Activated CD4-positive, alpha-beta T cell treated with anti-CD3 and anti-CD28 coated beads, Interleukin-2, amount 50 U/mL, for 16 hours (primary cell): ENCODE results near the gene ZNF99.
"Not testable (repeated sequence)": the region's sequence is repeated elsewhere in the genome, so short reads cannot be mapped to it uniquely, and the experiment has no call there.

Experiments used
- DNase-seq: peaks from one replicate; pipeline ENCODE4 v3.0.0-alpha.2; 2020

The ZNF99 gene

DNA sequence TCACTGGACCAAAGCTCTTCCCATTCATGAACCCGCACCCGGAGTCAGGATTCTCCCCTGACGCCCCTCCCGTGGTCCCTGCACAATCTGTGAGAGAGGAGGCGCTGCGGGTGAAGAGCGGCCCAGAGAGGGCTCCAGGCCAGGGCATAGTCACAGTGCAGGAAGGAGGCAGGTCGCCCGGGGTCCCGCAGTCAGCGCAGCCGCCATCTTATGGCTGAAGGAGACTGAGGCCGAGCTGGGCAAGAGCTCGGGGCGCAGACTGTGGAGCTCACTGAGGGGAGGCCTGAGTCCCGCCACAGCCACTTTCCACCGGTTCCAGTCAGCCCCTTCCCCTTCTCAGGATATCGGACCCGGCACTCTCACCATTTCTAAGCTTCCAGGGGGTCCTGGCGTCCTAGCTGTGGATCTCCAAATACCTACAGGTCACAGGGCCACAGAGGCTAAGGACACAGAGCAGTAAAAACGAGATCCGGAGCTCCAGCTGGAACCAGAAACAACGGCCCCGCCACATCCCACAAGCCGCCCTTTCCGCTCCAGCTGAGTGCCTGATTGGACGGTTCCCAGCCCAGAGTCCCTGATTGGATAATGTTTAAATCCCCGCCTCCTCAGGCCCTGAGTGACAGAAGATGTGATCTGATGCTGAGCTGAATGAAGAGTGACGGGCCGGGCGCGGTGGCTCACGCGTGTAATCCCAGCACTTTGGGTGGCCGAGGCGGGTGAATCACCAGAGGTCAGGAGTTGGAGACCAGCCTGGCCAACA is at the start of gene ZNF99:
ZNF99 (minus strand) TSS at position 501 of the 760 bp plus-strand sequence; CDS start at position 366, 135 bp downstream.
- DNase-seq: no peak

DNA sequence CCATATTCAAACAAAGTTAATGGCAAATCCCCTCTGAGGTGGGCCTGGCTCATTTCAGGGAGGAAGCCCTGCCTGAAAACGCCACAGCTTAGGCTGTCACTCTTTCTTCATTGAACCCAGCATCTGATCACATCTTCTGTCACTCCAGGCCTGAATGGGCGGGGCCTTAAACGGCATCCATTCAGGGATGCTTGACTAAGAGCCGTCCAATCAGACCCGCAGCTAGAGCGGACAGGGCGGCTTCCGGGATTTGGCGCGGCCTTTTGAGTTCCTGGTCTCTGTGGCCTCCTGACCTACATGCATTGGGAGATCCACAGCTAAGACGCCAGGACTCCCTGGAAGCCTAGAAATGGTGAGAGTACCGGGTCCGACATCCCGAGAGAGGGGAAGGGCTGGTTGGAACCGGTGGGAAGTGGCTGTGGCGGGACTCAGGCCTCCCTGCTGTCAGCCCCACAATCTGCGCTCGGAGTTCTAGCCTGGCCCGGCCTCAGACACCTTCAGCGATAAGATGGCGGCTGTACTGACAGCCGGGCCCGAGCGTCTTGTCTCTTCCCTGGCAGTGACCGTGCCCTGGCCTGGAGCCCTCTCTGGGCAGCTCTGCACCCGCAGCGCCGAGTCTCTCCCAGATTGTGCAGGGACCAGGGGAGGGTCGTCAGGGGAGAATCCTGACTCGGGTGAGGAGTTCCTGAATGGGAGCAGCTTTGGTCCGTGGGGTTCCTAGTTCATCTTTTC is 48.2 kb upstream of the ZNF99 start, which contains the start of gene ZNF723:
ZNF723 (plus strand) TSS at position 261 of the 732 bp plus-strand sequence; CDS start at position 350, 89 bp downstream.
- no peak for DNase-seq

DNA sequence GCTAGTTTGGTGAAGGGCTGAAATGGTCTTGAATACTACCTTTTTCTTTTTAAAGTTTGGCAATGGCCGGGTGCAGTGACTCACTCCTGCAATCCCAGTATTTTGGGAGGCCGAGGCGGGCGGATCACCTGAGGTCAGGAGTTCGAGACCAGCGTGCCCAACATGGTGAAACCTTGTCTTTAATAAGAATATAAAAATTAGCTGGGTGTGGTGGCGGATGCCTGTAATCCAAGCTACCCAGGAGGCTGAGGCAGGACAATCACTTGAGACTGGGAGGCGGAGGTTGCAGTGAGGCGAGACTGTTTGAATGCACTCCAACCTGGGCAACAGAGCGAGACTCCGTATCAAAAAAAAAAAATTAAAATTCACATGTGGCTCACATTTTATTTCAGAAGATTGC is 47.3 kb upstream of the ZNF99 start:
- DNase-seq: no peak

DNA sequence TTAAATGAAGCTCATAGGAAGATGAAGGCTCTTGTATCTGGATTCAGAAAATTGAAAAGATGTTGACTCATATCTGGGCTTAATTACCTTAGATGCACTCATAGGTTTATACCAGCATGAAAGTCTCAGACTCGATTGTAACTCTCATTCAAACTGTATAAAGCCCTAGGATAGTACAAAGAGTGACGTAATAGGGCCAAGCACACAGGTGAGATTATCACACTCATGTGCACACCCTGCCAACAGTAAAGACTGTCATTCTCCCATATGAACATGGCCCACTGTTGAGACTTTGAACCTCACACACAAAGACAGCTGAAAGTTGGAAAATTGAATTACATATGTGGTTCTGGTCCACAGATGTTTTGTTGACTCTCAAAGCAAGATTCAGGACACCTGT is 30.2 kb upstream of the ZNF99 start:
- no peak for DNase-seq

DNA sequence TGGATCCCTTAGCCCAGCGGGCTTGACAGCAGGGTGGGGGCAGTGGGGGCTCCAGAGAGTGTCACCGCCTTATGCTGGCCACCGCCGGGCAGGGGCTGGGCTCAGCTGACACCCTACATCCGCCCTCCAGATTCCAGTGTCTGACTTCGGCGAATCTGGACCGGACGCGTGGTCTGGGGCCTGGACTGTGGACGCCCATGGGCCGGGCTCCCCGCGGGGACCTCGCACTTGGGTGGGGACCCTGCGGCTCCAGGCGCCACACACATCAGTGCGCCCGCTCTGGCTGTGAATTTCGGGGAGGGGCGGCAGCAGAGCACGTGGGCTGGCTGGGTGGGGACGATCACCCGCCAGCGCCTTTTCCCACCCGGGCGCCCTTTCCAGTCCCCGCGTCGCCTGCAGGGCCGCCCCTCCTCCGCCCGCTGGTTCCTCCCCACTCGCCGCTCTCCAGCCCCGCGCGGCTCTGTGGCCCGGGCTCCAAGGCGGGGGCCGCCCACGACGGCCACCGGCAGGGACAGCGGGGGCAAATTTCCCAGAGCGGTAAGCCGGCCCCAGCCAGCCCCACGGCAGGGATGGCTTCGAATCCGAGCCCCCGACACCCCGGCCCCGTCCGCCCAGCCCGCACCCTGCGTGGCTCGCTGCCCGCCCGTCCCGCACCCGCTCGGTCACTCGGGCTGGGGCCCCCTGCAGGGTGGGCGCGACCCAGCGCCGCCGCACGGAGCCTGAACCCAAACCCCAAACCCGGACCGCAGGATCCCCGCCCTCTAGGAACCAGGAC is 23.3 kb upstream of the ZNF99 start:
- no peak for DNase-seq

DNA sequence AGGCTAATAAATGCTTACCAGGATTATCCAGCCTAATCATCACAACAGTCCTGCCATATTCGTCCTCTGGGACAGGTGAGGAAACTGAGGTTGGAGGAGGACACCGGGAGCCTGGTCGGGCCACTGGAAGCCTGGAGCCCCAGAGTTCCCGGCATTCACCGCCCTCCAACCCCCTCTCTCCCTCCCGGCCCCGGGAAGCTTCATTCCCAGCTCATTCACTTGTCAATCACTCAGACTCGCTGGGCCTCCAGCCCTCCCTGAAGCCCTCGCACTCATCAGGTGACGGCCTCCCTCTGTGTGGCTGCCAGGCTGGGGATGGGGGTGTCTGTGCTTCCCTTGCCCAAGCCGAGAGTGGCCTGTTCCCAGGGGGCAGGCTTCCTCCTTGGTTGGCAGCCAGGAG is 22.5 kb upstream of the ZNF99 start:
- DNase-seq: no peak

DNA sequence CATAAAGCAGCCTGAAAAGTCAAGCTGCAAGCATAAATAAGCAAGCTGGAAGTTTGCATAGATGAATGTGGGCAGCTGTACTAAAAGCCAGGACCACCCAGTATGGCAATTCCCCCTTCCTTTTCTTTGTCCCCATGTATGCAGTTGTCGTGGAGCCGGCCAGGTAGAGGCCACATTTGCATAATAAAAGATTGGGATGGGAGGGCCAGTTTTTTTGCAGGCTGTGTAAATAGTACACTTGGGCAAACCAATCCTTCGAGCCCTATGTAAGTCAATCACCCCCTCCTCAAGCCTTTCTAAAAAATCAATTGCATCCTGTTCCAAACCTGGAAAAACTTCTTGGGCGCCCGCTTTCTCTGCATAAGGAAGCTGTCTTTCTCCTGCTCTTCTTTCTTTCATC is 13.1 kb upstream of the ZNF99 start:
- no peak for DNase-seq

DNA sequence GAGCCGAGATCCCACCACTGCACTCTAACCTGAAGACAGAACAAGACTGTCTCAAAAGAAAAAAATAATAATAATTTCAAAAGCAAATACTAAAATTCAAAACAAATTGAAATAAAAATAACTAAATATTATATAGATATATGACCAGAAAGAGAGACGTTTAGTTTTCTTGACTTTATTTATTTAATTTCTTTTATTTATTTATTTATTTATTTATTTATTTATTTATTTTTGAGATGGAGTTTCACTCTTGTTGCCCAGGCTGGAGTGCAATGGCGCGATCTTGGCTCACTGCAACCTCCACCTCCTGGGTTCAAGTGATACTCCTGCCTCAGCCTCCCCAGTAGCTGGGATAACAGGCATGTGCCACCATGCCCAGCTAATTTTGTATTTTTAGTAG is 8.9 kb upstream of the ZNF99 start:
- not testable (repeated sequence) for DNase-seq

DNA sequence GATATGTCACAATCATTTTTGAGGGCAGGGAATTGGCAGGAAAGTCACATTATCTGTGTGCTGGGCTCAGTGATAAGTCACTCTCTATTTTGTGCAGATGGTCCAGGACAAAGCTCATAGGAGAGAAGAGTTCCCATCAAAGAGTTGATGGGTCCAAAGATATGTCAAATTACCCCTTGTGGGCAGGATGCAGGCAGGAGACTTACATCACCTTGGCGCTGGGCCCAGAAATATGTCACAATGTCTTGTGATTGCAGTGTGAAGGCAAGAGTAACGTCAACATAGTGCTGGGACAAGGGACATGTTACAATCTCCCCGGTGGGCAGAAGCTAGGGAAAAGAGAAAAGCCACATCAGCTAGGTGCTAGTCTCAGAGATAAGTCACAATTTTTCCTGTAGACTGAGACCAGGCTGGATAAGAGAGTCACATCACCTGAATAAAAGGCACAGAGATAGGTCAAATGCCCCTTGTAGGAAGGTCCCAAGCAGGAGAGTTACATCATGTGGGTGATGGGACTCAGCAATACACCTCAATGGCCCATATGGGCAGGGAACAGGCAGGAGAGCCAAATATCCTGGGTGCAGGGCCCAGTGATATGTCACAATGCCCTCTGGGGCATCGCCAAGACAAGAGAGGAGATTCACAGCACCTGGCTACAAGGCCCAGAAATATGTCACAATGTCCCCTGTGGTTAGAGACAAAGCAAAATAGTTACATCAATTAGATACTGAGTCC is 47.9 kb downstream of the ZNF99 start:
- DNase-seq: no peak

DNA sequence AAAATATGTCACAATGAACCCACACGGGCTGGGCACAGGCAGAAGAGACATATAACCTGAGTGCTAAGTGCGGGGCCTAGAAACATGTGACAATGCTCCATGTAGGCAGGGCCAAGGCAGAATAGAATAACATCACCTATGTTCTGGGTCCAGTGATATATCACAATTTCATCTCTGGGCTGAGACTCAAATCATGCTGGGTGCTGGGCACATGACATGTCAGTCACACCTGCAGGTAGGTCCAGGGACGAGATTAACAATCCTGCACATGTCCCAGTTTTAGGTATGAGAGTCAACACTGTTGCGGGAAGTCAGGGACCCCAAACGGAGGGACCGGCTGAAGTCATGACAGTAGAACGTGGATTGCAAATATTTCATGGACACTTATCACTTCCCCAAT is 50.3 kb downstream of the ZNF99 start:
- no peak for DNase-seq

DNA sequence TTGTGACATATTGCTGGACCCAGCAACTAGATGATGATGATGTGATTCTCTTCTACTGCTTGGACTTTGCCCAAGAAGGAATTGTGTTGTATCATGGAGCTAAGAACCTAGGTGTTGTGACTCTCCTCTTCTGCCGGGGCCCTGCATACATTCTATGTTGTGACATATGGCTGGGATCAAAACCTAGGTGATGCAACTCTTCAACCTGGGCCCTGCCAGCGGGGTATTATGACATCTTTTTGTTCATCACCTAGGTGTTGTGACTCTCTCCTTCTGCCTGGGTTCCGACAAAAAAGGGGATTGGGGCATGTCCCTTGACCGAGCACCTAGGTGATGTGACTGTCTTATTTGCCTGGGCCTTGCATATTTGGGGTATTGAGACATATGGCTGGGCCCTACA is 55.7 kb downstream of the ZNF99 start:
- DNase-seq: not testable (repeated sequence)

DNA sequence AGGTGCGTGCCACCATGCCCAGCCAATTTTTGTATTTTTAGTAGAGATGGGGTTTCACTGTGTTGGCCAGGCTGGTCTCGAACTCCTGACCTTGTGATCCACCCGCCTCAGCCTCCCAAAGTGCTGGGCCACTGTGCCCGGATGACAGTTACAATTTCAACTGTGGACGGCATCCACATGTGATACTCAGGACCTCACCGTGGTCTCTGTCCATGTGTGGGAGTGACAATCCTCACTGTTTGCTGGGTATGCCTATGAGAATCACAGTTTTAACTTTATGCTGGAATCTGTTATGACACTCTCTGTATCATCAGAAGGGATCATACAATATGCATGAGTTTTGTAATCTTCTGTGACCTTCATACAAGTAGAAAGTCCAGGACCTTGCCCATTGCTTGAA is 62.4 kb downstream of the ZNF99 start:
- DNase-seq: not testable (repeated sequence)

DNA sequence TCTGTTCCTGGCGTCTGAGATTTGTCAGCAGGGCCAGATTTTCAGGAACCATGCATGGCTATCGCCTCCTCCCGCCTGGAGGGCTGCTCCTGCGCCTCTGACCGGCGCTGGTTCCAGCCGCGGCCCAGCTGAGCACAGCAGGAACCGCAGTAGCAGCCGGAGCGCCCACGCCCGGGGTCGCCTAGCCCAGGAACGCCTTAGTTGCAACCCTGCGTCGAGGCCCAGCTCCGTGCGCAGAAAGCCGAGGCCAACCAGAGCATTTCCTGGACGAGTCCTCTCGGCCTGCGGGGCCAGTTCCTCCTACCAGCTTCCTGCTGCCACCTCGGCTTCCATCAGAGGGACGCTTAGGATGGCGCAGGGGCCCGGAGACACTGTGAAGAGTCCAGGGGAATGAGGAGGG is 75.0 kb downstream of the ZNF99 start:
- no peak for DNase-seq

DNA sequence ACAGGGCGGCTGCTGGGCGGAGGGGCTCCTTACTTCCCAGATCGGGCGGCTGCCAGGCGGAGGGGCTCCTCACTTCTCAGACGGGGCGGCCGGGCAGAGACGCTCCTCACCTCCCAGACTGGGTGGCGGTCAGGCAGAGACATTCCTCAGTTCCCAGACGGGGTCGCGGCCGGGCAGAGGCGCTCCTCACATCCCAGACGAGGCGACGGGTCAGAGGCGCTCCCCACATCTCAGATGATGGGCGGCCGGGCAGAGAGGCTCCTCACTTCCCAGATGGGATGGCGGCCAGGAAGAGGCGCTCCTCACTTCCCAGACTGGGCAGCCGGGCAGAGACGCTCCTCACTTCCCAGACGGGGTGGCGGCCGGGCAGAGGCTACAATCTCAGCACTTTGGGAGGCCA is 80.9 kb downstream of the ZNF99 start:
- not testable (repeated sequence) for DNase-seq

DNA sequence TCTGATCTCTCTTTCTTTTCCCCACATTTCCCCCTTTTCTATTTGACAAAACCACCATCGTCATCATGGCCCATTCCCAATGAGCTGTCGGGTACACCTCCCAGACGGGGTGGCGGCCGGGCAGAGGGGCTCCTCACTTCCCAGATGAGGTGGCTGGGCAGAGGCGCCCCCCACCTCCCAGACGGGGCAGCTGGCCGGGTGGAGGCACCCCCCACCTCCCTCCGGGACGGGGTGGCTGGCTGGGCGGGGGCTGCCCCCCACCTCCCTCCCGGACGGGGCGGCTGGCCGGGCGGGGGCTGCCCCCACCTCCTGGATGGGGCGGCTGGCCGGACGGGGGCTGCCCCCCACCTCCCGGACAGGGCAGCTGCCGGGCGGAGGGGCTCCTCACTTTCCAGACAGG is 81.3 kb downstream of the ZNF99 start:
- DNase-seq: not testable (repeated sequence)
